Measurements from ENCODE around the gene CLRN1.
"Not testable (repeated sequence)": the region's sequence is repeated elsewhere in the genome, so short reads cannot be mapped to it uniquely, and the experiment has no call there.

CLRN1 gene, protein sequence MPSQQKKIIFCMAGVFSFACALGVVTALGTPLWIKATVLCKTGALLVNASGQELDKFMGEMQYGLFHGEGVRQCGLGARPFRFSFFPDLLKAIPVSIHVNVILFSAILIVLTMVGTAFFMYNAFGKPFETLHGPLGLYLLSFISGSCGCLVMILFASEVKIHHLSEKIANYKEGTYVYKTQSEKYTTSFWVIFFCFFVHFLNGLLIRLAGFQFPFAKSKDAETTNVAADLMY

DNA sequence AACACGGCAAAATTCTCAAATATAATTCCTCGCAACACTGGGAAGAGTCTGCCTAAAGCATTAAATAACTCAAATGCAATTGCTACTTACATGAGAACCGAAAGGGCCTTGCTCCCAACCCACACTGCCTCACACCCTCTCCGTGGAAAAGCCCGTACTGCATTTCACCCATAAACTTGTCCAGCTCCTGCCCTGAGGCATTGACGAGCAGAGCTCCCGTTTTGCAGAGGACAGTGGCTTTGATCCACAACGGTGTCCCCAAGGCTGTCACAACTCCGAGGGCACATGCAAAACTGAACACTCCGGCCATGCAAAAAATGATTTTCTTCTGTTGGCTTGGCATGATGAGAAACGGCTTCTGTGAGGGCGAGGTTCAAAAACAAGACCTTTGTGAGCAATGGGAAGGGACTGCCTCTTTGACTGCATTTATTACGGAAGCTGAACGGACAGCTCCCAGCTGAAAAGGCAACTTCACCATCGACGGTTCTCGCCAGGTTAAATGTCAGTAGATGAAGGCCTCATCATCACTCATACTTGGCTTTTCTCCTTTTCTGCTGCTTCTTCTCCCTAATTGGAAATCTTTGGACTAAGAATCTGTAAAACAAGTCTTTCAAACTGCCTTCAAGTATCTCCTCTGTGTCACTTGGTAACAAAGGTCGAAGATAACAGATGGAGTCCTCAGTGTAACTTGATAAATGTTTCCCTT lies at the start of gene CLRN1:
Gene CLRN1 (minus strand): TSS at position 362 of the 706 bp plus-strand sequence. CDS start 19 bp downstream, at position 343.
- DNase-seq (ENCODE audit: low read depth in 3 of 3, low spot score in 1 of 3) = no peak

DNA sequence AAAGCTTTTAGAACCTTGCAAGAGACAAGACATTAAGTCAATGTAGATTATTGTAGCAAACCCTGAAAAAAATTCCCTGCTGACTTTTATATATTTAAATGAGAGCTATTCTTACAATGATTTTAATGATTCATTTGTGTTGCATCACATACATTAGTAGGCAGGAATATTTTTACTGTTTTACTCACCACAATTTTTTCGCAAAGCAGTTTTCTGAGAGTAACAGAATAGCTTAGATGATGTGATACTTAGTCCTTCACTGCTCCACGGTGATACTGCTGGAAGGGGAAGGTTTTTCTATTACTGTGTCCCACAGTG lies 43.9 kb upstream of the CLRN1 start:
- no peak for DNase-seq (ENCODE audit: low read depth in 3 of 3, low spot score in 1 of 3)

DNA sequence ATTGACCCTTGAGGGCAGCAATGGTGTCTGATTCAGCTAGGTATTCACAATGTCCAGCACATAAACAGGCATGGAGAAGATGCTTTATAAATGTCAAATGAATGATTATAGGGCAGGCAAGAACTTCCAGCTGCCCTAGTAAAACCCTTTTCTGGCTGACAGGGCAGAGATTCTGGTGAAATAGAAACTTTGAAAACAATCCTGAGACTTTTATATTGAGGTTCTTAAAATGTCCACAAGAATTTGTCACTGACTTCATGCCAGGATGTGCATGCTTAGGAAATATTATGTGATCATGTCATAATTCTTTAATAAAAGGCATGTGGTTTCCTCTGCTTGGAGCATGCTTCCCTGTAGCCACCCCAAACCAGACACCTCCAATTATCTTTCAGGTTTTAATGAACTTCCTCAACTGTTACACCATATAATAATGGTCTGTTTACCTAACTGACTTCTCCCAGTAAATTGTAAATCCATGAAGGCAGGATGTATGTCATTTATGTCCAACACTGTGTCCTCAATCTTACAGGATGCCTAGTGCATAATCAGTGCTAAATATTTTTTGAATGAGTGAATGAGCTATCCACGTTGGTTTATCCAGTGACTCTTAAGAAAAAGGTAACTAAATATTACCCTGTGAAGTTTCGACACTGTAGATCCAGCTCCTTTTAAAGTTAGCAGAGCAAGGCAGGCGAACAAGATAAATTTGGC lies 43.4 kb upstream of the CLRN1 start:
- DNase-seq (ENCODE audit: low read depth in 3 of 3, low spot score in 1 of 3) = no peak

- no peak for DNase-seq (ENCODE audit: low read depth in 3 of 3, low spot score in 1 of 3)
Observed at GRCh38 chr3:151015181-151015580, 42.7 kb upstream of the CLRN1 start.

- no peak for DNase-seq (ENCODE audit: low read depth in 3 of 3, low spot score in 1 of 3)
Observed at GRCh38 chr3:151014501-151015018, 42.0 kb upstream of the CLRN1 start.

DNA sequence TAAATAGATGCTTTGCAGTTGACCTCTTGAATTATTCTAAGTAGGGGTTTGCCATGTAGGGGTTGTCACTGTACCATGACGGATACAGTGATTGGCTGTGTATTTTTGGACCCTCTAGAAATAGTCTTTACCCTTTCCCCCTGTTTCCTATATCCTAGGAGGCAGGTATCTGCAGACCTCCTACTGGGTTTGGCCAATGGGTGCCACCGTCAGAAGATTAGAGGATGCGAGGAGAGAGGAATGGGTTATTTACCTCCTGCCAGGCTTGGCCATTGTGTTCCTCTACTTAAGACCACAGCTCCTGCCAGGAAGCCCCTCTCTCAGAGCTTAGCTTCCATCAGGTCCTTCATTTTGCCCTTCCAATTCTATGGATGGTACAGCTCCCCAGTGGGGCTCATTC lies 40.2 kb upstream of the CLRN1 start:
- no peak for DNase-seq (ENCODE audit: low read depth in 3 of 3, low spot score in 1 of 3)

DNA sequence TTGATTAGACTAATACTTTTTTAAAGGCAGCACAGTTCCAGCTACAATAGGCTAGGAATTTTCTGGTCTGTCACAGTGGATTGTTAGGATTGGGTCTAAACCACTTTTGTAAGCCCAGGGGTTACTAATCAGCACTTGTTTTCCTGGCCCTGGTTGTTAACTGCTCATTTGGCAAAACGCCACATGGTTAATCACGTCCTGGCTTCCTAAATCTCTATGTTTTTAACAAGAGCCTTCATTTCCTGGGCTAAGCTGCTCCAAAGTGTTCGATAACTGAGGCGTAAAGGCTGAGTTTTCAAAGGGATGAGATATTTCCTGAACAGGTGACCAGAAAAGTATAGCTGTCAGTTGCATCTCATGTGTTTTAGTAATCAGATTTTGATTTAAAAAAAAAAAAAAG lies 38.9 kb upstream of the CLRN1 start:
- DNase-seq (ENCODE audit: low read depth in 3 of 3, low spot score in 1 of 3) = no peak

DNA sequence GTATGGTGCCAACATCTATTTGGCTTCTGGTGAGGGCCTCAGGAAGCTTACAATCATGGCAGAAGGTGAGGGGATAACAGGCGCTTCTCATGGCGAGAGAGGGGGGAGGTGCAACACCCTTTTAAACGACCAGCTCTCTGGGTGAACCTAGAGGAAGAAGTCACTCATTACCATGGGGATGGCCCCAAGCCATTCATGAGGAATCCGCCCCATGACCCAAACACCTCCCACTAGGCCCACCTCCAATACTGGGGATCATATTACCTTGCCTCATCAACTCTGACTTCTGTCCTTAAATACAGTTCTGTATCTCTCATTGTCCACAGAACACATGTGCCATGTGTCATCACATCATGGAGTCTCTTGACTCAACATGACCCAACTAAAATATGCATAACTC lies 37.5 kb upstream of the CLRN1 start:
- DNase-seq (ENCODE audit: low read depth in 3 of 3, low spot score in 1 of 3) = no peak

- DNase-seq (ENCODE audit: low read depth in 3 of 3, low spot score in 1 of 3) = no peak
Observed at GRCh38 chr3:151009430-151009829, 36.9 kb upstream of the CLRN1 start.

GRCh38 chr3:151008699-151009098 lies 36.2 kb upstream of the CLRN1 start:
- no peak for DNase-seq (ENCODE audit: low read depth in 3 of 3, low spot score in 1 of 3)

GRCh38 chr3:151003768-151004134 lies 31.2 kb upstream of the CLRN1 start:
- no peak for DNase-seq (ENCODE audit: low read depth in 3 of 3, low spot score in 1 of 3)

- DNase-seq (ENCODE audit: low read depth in 3 of 3, low spot score in 1 of 3) = no peak
Observed at GRCh38 chr3:151003029-151003767, 30.7 kb upstream of the CLRN1 start.

- no peak for DNase-seq (ENCODE audit: low read depth in 3 of 3, low spot score in 1 of 3)
Observed at GRCh38 chr3:151002003-151002981, 29.8 kb upstream of the CLRN1 start.

- DNase-seq (ENCODE audit: low read depth in 3 of 3, low spot score in 1 of 3) = no peak
Observed at GRCh38 chr3:150998996-150999395, 26.5 kb upstream of the CLRN1 start.

GRCh38 chr3:150996731-150997130 lies 24.2 kb upstream of the CLRN1 start:
- DNase-seq (ENCODE audit: low read depth in 3 of 3, low spot score in 1 of 3) = no peak

DNA sequence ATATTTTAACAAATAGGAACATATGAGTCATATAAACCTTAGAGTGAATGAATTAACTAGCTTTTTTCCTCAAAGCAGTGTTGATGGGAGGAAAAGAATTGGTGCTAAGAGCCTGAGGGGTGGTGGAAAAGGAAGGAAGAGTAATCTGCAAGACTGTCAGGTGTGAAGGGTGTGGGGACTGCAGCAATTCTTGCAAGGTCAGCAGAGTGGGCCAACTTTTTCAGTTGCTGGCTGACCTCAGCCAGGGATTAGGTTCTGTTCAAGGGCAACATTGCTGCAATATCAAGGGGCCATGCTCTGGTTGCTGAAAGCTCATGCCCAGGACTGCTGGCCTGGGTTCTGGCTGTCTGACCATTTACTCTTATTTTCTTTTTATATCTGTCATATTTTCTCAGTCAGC lies 23.0 kb upstream of the CLRN1 start:
- no peak for DNase-seq (ENCODE audit: low read depth in 3 of 3, low spot score in 1 of 3)

DNA sequence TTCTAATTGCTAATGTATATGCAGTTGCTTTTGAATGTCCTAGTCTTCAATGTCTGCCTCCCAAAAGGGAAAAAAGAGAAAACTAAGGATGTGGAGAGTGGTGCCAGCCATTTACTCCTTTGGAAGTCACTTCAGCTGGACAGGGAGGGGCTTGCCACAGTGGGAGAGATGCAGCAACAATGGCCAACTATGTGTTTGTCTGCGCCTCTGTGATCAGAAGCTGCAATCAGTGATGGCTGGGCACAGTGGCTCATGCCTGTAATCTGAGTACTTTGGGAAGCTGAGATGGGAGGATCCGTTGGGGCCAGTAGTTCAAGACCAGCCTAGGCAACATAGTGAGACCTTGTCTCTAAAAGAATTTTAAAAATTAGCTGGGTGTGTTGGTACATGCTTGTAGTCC lies 16.7 kb upstream of the CLRN1 start:
- no peak for DNase-seq (ENCODE audit: low read depth in 3 of 3, low spot score in 1 of 3)

DNA sequence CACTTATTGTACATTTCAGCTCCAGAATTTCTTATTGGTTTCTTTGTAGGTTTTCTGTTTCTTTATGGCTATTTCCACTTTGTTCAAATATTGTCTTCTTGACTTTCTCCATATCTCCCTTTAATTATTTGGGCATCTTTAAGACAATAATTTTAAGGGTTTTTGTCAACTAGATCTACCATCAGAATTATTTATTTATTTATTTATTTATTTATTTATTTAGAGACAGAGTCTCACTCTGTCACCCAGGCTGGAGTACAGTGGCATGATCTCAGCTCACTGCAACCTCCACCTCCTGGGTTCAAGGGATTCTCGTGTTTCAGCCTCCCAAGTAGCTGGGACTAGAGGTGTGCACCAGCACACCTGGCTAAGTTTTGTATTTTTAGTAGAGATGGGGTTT lies 15.9 kb upstream of the CLRN1 start:
- not testable (repeated sequence) for DNase-seq (ENCODE audit: low read depth in 3 of 3, low spot score in 1 of 3)

GRCh38 chr3:150985711-150986110 lies 13.2 kb upstream of the CLRN1 start:
- no peak for DNase-seq (ENCODE audit: low read depth in 3 of 3, low spot score in 1 of 3)

GRCh38 chr3:150984066-150984465 lies 11.5 kb upstream of the CLRN1 start:
- DNase-seq (ENCODE audit: low read depth in 3 of 3, low spot score in 1 of 3) = no peak

Measured in stimulated activated CD4-positive, alpha-beta T cell treated with anti-CD3 and anti-CD28 coated beads, TNF-alpha, amount 100 ng/mL, for 1 hour (primary cell).